IMR-90 (cell line): ENCODE measurements around the gene PAK1IP1. TPM values are rescaled to one million over a fixed set of nuclear protein-coding genes. Genes with fewer than 3 reads are reported as not detected.

ENCODE experiments used
- ATAC-seq: fragments of 200-7000 bp; cut with Tn5 transposase; 2 replicates; pipeline ENCODE4 v1.9.1; 2020; ENCODE audit warnings: low read depth, mild to moderate bottlenecking, moderate library complexity
- BruUV-seq: library from RNA; stranded (reverse); fragments of 400-500 nt; replicated peaks from 2 replicates; lab custom pipeline; 2021; lab: Mats Ljungman, UMichigan
- CTCF ChIA-PET: fragments of 300-600 bp; formaldehyde crosslinking; extraction: SDS; loops from one replicate; lab custom pipeline; 2021; ENCODE audit warnings: antibody characterized with exemption; lab: Yijun Ruan, JAX
- POLR2A ChIA-PET: fragments of 300-600 bp; sonication (Branson Sonifier 250); formaldehyde crosslinking; loops from one replicate; lab custom pipeline; 2022; ENCODE audit warnings: antibody characterized with exemption; ENCODE audit not compliant: unreplicated experiment; lab: Charles Lee
- DNase-seq: peaks from one replicate; pipeline ENCODE4 v3.0.0; 2013
- H2AFZ ChIP-seq: replicated peaks from 2 replicates; pipeline ENCODE3; 2013; ENCODE audit warnings: low read length, mild to moderate bottlenecking; ENCODE audit not compliant: poor library complexity
- H2AK5ac ChIP-seq: 2 replicates; pipeline ENCODE4 v1.6.1; 2013; ENCODE audit warnings: low read depth, low read length, inconsistent platforms
- H2AK9ac ChIP-seq: replicated peaks from 2 replicates; pipeline ENCODE3; 2013; ENCODE audit warnings: mild to moderate bottlenecking, low read depth, low read length, moderate library complexity; ENCODE audit not compliant: poor library complexity
- H2BK120ac ChIP-seq: 2 replicates; pipeline ENCODE4 v1.6.1; 2013; ENCODE audit warnings: low read depth, low read length, inconsistent platforms
- H2BK15ac ChIP-seq: 3 replicates; pipeline ENCODE4 v1.6.1; 2013; ENCODE audit warnings: low read depth, low read length, inconsistent platforms
- H2BK20ac ChIP-seq: 2 replicates; pipeline ENCODE4 v1.6.1; 2013; ENCODE audit warnings: low read depth, mild to moderate bottlenecking, inconsistent platforms, low read length, moderate library complexity
- H2BK5ac ChIP-seq: 2 replicates; pipeline ENCODE4 v1.6.1; 2013; ENCODE audit warnings: mild to moderate bottlenecking, low read depth, low read length, inconsistent platforms; ENCODE audit not compliant: poor library complexity, severe bottlenecking
- H3K14ac ChIP-seq: replicated peaks from 2 replicates; pipeline ENCODE4 v1.6.1; 2013; ENCODE audit warnings: low read depth, low read length, inconsistent platforms
- H3K18ac ChIP-seq: 2 replicates; pipeline ENCODE4 v1.6.1; 2013; ENCODE audit warnings: low read depth, low read length, control low read depth
- H3K23ac ChIP-seq: 2 replicates; pipeline ENCODE4 v1.6.1; 2013; ENCODE audit warnings: low read depth, low read length, inconsistent platforms
- H3K27ac ChIP-seq: 2 replicates; pipeline ENCODE4 v1.5.1; 2013; ENCODE audit warnings: mild to moderate bottlenecking, control low read depth, low read length; ENCODE audit not compliant: insufficient read depth
- H3K27me3 ChIP-seq: 2 replicates; pipeline ENCODE4 v1.6.1; 2013; ENCODE audit warnings: low read length; ENCODE audit not compliant: control insufficient read depth, insufficient read depth
- H3K36me3 ChIP-seq: 2 replicates; pipeline ENCODE4 v1.6.1; 2013; ENCODE audit warnings: low read length, mixed read lengths; ENCODE audit not compliant: control insufficient read depth, insufficient read depth
- H3K4ac ChIP-seq: 2 replicates; pipeline ENCODE4 v1.6.1; 2013; ENCODE audit warnings: low read depth, low read length, inconsistent platforms
- H3K4me1 ChIP-seq: 2 replicates; pipeline ENCODE4 v1.6.1; 2013; ENCODE audit warnings: low read length, mixed read lengths; ENCODE audit not compliant: control insufficient read depth, insufficient read depth
- H3K4me2 ChIP-seq: 2 replicates; pipeline ENCODE4 v1.6.1; 2013; ENCODE audit warnings: low read depth, mild to moderate bottlenecking, control low read depth, low read length, moderate library complexity
- H3K4me3 ChIP-seq: 2 replicates; pipeline ENCODE4 v1.5.1; 2013; ENCODE audit warnings: low read depth, mild to moderate bottlenecking, control low read depth, low read length, moderate library complexity; ENCODE audit not compliant: insufficient read depth
- H3K56ac ChIP-seq: 2 replicates; pipeline ENCODE4 v1.6.1; 2013; ENCODE audit warnings: low read length, inconsistent platforms; ENCODE audit not compliant: insufficient read depth; ENCODE audit errors: extremely low read depth
- H3K79me1 ChIP-seq, 2 experiments: 2 replicates each; pipeline ENCODE4 v1.6.1; 2013; ENCODE audit warnings: low read length in 2 of 2, inconsistent platforms in 1 of 2, low read depth in 1 of 2
- H3K9ac ChIP-seq: 2 replicates; pipeline ENCODE4 v1.6.1; 2013; ENCODE audit warnings: low read depth, low read length, control low read depth
- H3K9me1 ChIP-seq: 2 replicates; pipeline ENCODE4 v1.6.1; 2013; ENCODE audit warnings: low read length, inconsistent platforms; ENCODE audit not compliant: insufficient read depth
- H3K9me3 ChIP-seq: 2 replicates; pipeline ENCODE4 v1.6.1; 2013; ENCODE audit warnings: low read length; ENCODE audit not compliant: control insufficient read depth, insufficient read depth
- H4K20me1 ChIP-seq: 2 replicates; pipeline ENCODE4 v1.6.1; 2013; ENCODE audit warnings: low read length, inconsistent platforms; ENCODE audit not compliant: insufficient read depth
- H4K5ac ChIP-seq: 2 replicates; pipeline ENCODE4 v1.6.1; 2013; ENCODE audit warnings: mild to moderate bottlenecking, low read depth, low read length, control low read depth
- H4K8ac ChIP-seq, 2 experiments: 2 replicates each; pipeline ENCODE4 v1.6.1; 2013; ENCODE audit warnings: low read depth in 2 of 2, low read length in 2 of 2, control low read depth in 1 of 2, inconsistent platforms in 1 of 2
- H4K91ac ChIP-seq: 2 replicates; pipeline ENCODE4 v1.6.1; 2013; ENCODE audit warnings: low read depth, low read length, inconsistent platforms; ENCODE audit not compliant: insufficient read depth
- FOS ChIP-seq: fragments of 150-350 bp; IDR thresholded peaks from 2 replicates; pipeline ENCODE4 v1.6.1; 2016; ENCODE audit warnings: low read depth, low read length
- MAZ ChIP-seq: IDR thresholded peaks from 2 replicates; pipeline ENCODE4 v1.6.1; 2012; ENCODE audit warnings: low read depth, mild to moderate bottlenecking, low read length, improper control_type of control experiment, moderate library complexity, borderline replicate concordance
- WGBS, 2 experiments: methylation state at CpG; one replicate each; pipeline versions ENCODE4 v1.1.5 to v1.1.7; 2013; ENCODE audit warnings: missing lambda C conversion rate in 2 of 2; ENCODE audit not compliant: insufficient read length in 1 of 2; ENCODE audit errors: extremely low coverage in 2 of 2; 5-methylcytosine and 5-hydroxymethylcytosine counted together
- dilution Hi-C: fragments of 300-500 bp; cut with HindIII; formaldehyde crosslinking; loops from one replicate; pipeline ENCODE4 v1.14.3; 2018; ENCODE audit warnings: low sequenced_read_pairs; ENCODE audit not compliant: unreplicated experiment
- in situ Hi-C: fragments of 300-500 bp; cut with MboI; formaldehyde crosslinking; loops from 3 replicates; pipeline ENCODE4 v1.14.3; 2019; ENCODE audit warnings: low sequenced_read_pairs, inconsistent platforms, mixed read lengths
- intact Hi-C: fragments of 100-400 bp; cut with micrococcal nuclease; formaldehyde crosslinking; loops from 2 replicates; pipeline ENCODE4 v1.10.0; 2022
- polyA plus RNA-seq, 3 experiments: library from polyadenylated mRNA; depleted of rRNA; stranded (reverse); fragments of >200 nt; gene quantifications; 2 replicates each; pipeline ENCODE4 v1.2.3, GENCODE V29; 2012; ENCODE audit warnings: low replicate concordance in 1 of 3
- total RNA-seq: library from RNA; depleted of rRNA; stranded (reverse); fragments of >200 nt; gene quantifications from 2 replicates; pipeline ENCODE4 v1.2.3, GENCODE V29; 2012

Gene PAK1IP1
- total and polyA plus RNA-seq, 2 of the 4 experiments (the other 2 are of a cell fraction): 16.9 to 22.9 TPM

- H3K27me3 ChIP-seq: no peaks in the 10 kb centered on the region
- H3K4me1 ChIP-seq: no peaks in the 10 kb centered on the region
- H3K9me3 ChIP-seq: no peaks in the 10 kb centered on the region
- H3K4me3 ChIP-seq: no peak overlapping the region
- no peak overlapping the region for H3K18ac ChIP-seq
- no peaks in the 10 kb centered on the region for H3K36me3 ChIP-seq
- no peak overlapping the region for H2AFZ ChIP-seq
- H4K91ac ChIP-seq: no peak overlapping the region
- H2BK5ac ChIP-seq: no peak overlapping the region
- ATAC-seq (no peak), DNase-seq (no peak)
- H2AK9ac ChIP-seq: no peak overlapping the region
- no TSS peak for BruUV-seq
- no peak overlapping the region for H4K8ac ChIP-seq
- H3K14ac ChIP-seq: no peak overlapping the region
- no peak overlapping the region for H3K23ac ChIP-seq
- no peak overlapping the region for H4K5ac ChIP-seq
- no peak overlapping the region for H2BK20ac ChIP-seq
- no peak overlapping the region for H3K9ac ChIP-seq
- no peak overlapping the region for H2AK5ac ChIP-seq
- no peaks in the 10 kb centered on the region for H4K20me1 ChIP-seq
- intact Hi-C loops (no loop called here), dilution Hi-C loops (no loop called here), in situ Hi-C loops (no loop called here)
- H3K9me1 ChIP-seq: no peaks in the 10 kb centered on the region
- H3K79me1 ChIP-seq: no peaks in the 10 kb centered on the region
- H3K27ac ChIP-seq: no peak overlapping the region
- 86% methylated on average over 4 of the region's 7 CpGs; no CpG with 5 or more reads in 1 of the 2 experiments for WGBS, 2 experiments
- H3K56ac ChIP-seq: no peak overlapping the region
- TF ChIP-seq MAZ (no peak), FOS (no peak)
- no peak overlapping the region for H2BK120ac ChIP-seq
- no peak overlapping the region for H3K4ac ChIP-seq
- ChIA-PET CTCF (interaction anchor here (0.5 kb wide), 1 partner anchor 19 kb away, joined by 3 read pairs; the partner anchor contains the start of gene PAK1IP1), POLR2A (no interaction called here)
- H2BK15ac ChIP-seq: no peak overlapping the region
- no peak overlapping the region for H3K4me2 ChIP-seq
Measured at GRCh38 chr6:10676403-10676802, 18.4 kb upstream of the PAK1IP1 start.
